BJ (cell line): ENCODE data around the gene DOCK1. TPM values are rescaled to one million over a fixed set of nuclear protein-coding genes. Genes with fewer than 3 reads are reported as not detected.

Experiments used
- CTCF ChIA-PET: fragments of 350-600 bp; formaldehyde crosslinking; extraction: SDS; loops from one replicate; lab custom pipeline; 2021; ENCODE audit warnings: antibody characterized with exemption, inconsistent platforms; lab: Yijun Ruan, JAX
- POLR2A ChIA-PET: fragments of 300-600 bp; sonication (Branson Sonifier 250); formaldehyde crosslinking; extraction: SDS; loops from one replicate; lab custom pipeline; 2021; ENCODE audit warnings: antibody characterized with exemption; lab: Charles Lee
- DNase-seq: peaks from one replicate; pipeline ENCODE4 v3.0.0-alpha.2; 2011; ENCODE audit warnings: low read depth
- H3K27me3 ChIP-seq: 2 replicates; pipeline ENCODE4 v1.6.0; 2011; ENCODE audit warnings: low read length; ENCODE audit not compliant: control insufficient read depth, insufficient read depth
- H3K36me3 ChIP-seq: 2 replicates; pipeline ENCODE4 v1.5.1; 2011; ENCODE audit warnings: low read length; ENCODE audit not compliant: control insufficient read depth, insufficient read depth
- H3K4me3 ChIP-seq: 2 replicates; pipeline ENCODE4 v1.5.1; 2011; ENCODE audit warnings: low read depth, mild to moderate bottlenecking, control low read depth, low read length
- polyA plus RNA-seq: library from polyadenylated mRNA; depleted of rRNA; stranded (reverse); fragments of >200 nt; gene quantifications from 2 replicates; pipeline ENCODE4 v1.2.3, GENCODE V29; 2011
- TF ChIP-seq, protein P1 (sequence below): IDR thresholded peaks from 2 replicates; pipeline ENCODE4 v1.5.1; 2011; ENCODE audit warnings: low read depth, mild to moderate bottlenecking, control low read depth, inconsistent platforms, low read length, moderate library complexity; ENCODE audit not compliant: insufficient read depth

DOCK1 gene
- polyA plus RNA-seq, 1 experiment = 20.0 TPM

GRCh38 chr10:126949161-126949503, 43.9 kb downstream of the DOCK1 start:
- Histone ChIP-seq H3K36me3 (no peaks in the 10 kb centered on the region), H3K4me3 (no peak overlapping the region), H3K27me3 (no peaks in the 10 kb centered on the region)
- TF ChIP-seq, protein P1, sequence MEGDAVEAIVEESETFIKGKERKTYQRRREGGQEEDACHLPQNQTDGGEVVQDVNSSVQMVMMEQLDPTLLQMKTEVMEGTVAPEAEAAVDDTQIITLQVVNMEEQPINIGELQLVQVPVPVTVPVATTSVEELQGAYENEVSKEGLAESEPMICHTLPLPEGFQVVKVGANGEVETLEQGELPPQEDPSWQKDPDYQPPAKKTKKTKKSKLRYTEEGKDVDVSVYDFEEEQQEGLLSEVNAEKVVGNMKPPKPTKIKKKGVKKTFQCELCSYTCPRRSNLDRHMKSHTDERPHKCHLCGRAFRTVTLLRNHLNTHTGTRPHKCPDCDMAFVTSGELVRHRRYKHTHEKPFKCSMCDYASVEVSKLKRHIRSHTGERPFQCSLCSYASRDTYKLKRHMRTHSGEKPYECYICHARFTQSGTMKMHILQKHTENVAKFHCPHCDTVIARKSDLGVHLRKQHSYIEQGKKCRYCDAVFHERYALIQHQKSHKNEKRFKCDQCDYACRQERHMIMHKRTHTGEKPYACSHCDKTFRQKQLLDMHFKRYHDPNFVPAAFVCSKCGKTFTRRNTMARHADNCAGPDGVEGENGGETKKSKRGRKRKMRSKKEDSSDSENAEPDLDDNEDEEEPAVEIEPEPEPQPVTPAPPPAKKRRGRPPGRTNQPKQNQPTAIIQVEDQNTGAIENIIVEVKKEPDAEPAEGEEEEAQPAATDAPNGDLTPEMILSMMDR = no peak
- POLR2A ChIA-PET = no interaction called here
- DNase-seq = no peak
- CTCF ChIA-PET = no interaction called here

DNA sequence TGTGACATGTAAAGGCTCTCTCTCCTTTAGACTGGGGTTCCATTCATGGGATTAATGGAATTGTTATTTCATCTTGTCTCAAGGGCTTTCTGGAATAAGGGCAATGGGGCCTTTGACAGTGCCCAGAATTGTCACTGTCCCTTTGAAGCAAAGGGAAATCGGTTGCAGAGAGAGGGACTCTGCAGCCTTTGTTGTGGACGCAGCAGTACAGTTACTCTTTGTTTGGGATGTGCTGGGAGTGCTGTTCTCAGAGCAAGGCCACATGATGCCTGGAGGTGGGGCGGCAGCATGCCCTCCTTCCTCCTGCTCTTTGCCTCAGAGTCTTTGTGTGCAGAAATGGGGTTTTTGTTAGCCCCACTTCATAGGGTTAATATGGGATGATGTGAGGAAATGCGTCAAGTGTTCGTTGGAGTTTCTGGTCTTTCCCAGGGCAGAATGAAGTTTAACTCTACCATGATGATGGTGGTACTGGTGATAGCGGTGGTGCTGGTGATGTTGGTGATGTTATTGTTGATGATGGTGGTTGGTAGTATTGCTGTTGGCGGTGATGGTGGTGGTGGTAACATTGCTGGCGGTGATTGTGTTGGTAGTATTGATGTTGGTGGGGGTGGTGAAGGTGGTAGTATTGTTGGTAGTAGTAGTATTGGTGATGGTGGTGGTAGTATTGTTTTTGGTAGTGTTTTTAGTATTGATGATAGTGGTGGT, 45.3 kb downstream of the DOCK1 start:
- CTCF ChIA-PET = no interaction called here
- POLR2A ChIA-PET = no interaction called here
- no peak for DNase-seq
- no peak overlapping the region for H3K4me3 ChIP-seq
- TF ChIP-seq, protein P1 = no peak
- H3K36me3 ChIP-seq = no peaks in the 10 kb centered on the region
- no peaks in the 10 kb centered on the region for H3K27me3 ChIP-seq

DNA sequence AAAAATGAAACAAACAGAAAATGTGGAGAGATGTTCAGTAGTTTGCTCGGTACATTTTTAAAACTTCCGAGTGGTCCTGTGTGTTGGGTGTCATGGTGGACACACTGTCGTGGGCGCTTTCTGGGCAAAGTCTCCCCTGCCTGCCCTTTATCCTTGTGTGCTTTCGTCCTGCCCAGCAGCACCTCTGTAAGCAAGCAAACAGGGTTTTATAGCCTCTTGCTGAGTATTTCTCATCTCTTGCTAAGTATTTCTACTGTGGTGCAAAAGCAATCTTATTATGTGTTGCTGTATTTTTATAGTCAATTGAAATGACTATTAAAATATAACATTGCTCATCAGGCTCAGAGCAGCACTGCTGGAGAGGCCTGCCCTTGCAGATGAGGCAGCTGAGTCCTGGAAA, 48.7 kb downstream of the DOCK1 start:
- DNase-seq = no peak
- POLR2A ChIA-PET = no interaction called here
- CTCF ChIA-PET = interaction anchor here (0.6 kb wide), 1 partner anchor 374 kb away, joined by 3 read pairs; no protein-coding TSS in a partner anchor
- TF ChIP-seq, protein P1 = no peak
- Histone ChIP-seq H3K27me3 (no peaks in the 10 kb centered on the region), H3K4me3 (no peak overlapping the region), H3K36me3 (0 out of 2 replicates have a peak, but pooled peaks cover 1% of the 10 kb centered on the region)

- TF ChIP-seq, protein P1 = no peak
- POLR2A ChIA-PET = no interaction called here
- H3K4me3 ChIP-seq = no peak overlapping the region
- CTCF ChIA-PET = no interaction called here
- DNase-seq = no peak
- no peaks in the 10 kb centered on the region for H3K27me3 ChIP-seq
- 0 out of 2 replicates have a peak, but pooled peaks cover 1% of the 10 kb centered on the region for H3K36me3 ChIP-seq
Measured at GRCh38 chr10:126955396-126955795, 50.2 kb downstream of the DOCK1 start.

GRCh38 chr10:126955934-126956711, 50.9 kb downstream of the DOCK1 start:
- TF ChIP-seq, protein P1 = no peak
- DNase-seq = no peak
- ChIA-PET CTCF (no interaction called here), POLR2A (no interaction called here)
- no peak overlapping the region for H3K4me3 ChIP-seq
- no peaks in the 10 kb centered on the region for H3K27me3 ChIP-seq
- 0 out of 2 replicates have a peak, but pooled peaks cover 1% of the 10 kb centered on the region for H3K36me3 ChIP-seq
